G401 (cell line): ENCODE results near the gene SLC35C1. TPM values are rescaled to one million over a fixed set of nuclear protein-coding genes. Genes with fewer than 3 reads are reported as not detected.
A peak's percentile ranks its signal among the peaks of the same experiment; 100 is the strongest.

Experiments
- DNase-seq: peaks from one replicate; pipeline ENCODE4 v3.0.0-alpha.2; 2015; ENCODE audit warnings: low spot score
- in situ Hi-C: cut with HindIII; loops from 2 replicates; pipeline ENCODE4 v1.10.0; 2016; ENCODE audit warnings: low sequenced_read_pairs, mixed read lengths
- total RNA-seq: library from RNA; depleted of rRNA; stranded (reverse); fragments of >200 nt; shearing (Covaris generic); gene quantifications from 2 replicates; pipeline ENCODE4 v1.2.3, GENCODE V29; 2014; rRNA removed

SLC35C1 gene
- total RNA-seq, 1 experiment from 2014 or later: 3.3 TPM

DNA sequence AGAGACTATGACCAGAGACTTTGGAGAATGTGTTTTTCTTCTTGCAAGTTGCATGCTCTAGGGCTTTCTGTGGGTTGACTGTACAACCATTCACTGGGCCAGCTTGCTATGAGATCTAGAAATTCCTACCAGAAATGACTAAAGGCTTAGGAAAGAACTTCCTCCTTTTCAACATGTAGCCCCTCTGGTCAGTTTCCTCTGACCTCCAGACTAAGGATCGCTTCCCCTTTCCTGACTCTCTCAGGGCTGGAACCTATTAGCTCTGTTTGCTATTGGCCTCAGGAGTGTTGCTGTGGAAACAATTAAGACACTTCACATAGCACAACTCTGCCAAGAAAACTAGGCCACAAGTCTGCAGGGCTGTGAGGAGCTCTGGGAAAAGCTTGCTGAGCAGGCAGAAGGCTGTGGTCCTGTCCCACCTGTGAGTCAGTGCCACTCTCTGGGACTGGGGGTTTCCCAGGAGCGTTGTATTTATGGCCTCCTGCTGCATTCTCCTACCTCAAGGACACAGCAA lies 53.1 kb downstream of the SLC35C1 start:
- DNase-seq: peak; percentile 84
- in situ Hi-C loops: loop anchor here (25.0 kb wide), 1 partner anchor 354 kb away; no protein-coding TSS in a partner anchor

DNA sequence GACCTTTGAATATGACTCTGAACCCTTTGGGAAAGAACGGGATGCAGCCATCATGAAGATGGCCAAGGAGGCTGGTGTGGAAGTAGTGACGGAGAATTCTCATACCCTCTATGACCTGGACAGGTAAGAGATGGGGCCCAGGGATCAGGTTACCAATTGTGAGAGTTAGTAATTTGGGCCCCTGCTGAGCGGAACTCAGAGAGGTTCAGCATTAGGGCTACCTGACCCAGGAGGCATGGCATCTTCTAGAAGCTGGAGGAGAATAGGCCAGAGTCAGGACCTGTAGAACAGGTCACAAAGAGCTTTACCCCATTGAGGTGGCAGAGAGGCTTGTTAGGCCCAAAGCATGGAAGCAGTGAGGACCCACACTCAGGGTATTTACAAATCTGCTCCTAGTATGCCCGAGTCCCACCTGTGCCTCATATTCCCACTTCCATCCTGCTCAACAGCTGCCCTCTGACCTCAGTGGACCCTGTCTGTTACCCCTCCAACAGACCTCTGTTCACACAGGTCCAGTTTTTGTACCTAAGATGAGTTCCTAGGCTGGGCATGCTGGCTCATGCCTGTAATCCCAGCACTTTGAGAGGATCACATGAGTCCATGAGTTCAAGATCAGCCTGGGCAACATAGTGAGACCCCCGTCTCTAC lies 53.9 kb downstream of the SLC35C1 start:
- DNase-seq: no peak
- in situ Hi-C loops: loop anchor here (25.0 kb wide), 1 partner anchor 353 kb away; no protein-coding TSS in a partner anchor

DNA sequence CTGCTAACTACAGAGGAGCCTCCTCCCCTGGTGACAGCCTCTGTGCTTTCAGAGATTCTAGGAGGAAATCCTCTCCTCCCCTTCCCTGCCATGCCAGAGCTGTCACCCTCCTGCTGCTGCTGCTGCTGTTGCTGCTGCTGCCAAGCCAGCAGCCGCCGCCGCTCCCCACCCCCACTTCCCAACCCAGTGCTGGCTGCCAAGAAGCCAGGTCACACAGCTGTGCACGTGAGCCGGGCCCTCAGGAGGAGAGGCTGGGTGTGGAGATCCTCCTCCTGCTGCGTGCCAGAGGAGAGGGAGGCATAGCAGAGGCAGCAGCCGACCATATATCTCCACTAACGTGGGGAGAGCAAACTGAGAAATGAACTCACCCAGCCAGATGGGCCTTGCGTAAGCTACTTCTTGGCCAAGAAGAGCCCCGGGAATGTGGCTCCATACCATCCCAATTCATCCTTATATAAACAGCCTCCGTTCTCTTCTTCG lies 54.8 kb downstream of the SLC35C1 start:
- in situ Hi-C loops: loop anchor here (25.0 kb wide), 1 partner anchor 353 kb away; no protein-coding TSS in a partner anchor
- DNase-seq: peak; percentile 71

DNA sequence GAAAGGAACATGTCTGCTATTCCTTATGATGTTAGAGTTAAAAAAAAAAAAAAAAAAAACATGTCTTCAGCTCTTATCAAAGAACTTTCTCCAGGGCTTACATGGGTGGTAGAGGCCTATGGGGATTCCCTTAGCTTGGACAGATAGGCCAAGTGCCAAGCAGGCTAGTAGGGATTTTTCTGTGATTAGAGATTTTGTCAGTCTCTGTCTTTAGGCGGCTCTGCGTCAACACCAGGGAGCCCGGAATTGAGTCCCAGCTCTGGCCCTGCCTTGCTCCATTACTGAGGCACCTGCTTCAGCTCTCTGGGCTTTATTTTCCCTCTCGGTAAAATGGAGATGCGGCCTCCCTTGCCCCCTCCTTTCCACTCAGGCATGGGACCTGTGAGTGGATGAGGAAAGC lies 55.4 kb downstream of the SLC35C1 start:
- in situ Hi-C loops: loop anchor here (25.0 kb wide), 1 partner anchor 352 kb away; no protein-coding TSS in a partner anchor

DNA sequence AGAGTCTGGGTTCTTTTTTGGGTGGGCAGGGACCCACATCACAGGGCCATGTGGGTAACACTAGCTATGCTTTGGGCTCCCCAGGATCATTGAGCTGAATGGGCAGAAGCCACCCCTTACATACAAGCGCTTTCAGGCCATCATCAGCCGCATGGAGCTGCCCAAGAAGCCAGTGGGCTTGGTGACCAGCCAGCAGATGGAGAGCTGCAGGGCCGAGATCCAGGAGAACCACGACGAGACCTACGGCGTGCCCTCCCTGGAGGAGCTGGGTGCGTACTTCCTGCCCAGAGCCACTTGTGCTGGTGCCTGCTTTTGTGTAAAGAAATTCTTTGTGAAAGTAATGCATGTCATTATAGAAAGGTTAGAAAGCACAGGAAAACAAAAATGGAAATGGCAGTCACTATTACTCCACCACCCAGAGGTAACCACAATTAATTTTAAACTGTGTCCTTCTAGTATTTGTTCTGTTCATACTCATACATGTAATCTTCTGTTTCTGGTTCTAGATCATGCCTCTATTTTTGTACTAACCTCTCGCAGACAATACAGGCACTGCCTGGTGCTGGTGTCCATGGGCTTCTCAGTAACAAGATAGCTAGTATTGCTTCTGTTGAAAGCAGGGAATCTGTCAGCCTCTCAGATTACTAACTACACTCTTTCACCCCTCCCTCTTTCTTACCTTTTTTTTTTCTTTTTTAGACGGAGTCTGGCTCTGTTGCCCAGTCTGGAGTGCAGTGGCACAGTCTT lies 56.0 kb downstream of the SLC35C1 start:
- in situ Hi-C loops: loop anchor here (25.0 kb wide), 1 partner anchor 351 kb away; no protein-coding TSS in a partner anchor
- DNase-seq: peak; percentile 52

More for the DNA sequence above, 55.4 kb downstream of the SLC35C1 start:
- DNase-seq: no peak

Other genes starting within 250 kb of the SLC35C1 start
- not detected in 2 replicates for gene CHST1, start 139.5 kb upstream of the SLC35C1 start, total RNA-seq
- gene CRY2, start 42.3 kb downstream of the SLC35C1 start, total RNA-seq: 12.6 and 13.1 TPM in 2 replicates
- gene MAPK8IP1, start 80.5 kb downstream of the SLC35C1 start, total RNA-seq: 32.5 and 38.5 TPM in 2 replicates
- gene FREY1, start 102.1 kb downstream of the SLC35C1 start, total RNA-seq: 0.24 TPM in 1 of 2 replicates, not detected in the other
- gene PEX16, start 112.7 kb downstream of the SLC35C1 start, total RNA-seq: 32.5 and 38.8 TPM in 2 replicates
- not detected in 2 replicates for gene LARGE2, start 117.5 kb downstream of the SLC35C1 start, total RNA-seq